CD4-positive, alpha-beta T cell (primary cell): Measurements from ENCODE around the gene ANKS1B. TPM values are rescaled to one million over a fixed set of nuclear protein-coding genes. Genes with fewer than 3 reads are reported as not detected.

Source experiments
- ATAC-seq: fragments of 200-7000 bp; cut with Tn5 transposase; one replicate; pipeline ENCODE4 v1.10.0; 2022; ENCODE audit warnings: mild to moderate bottlenecking; ENCODE audit not compliant: poor library complexity
- CTCF ChIA-PET: fragments of 350-600 bp; sonication (Branson Sonifier 250); formaldehyde crosslinking; loops from one replicate; lab custom pipeline; 2021; ENCODE audit warnings: antibody characterized with exemption, inconsistent platforms; lab: Charles Lee
- POLR2A ChIA-PET: fragments of 350-600 bp; sonication (Branson Sonifier 250); formaldehyde crosslinking; loops from one replicate; lab custom pipeline; 2021; ENCODE audit warnings: antibody characterized with exemption, inconsistent platforms; lab: Charles Lee
- DNase-seq, 14 experiments: peaks; one replicate each; pipeline ENCODE4 v3.0.0-alpha.2; 2013 to 2020; ENCODE audit warnings: mixed read lengths in 2 of 14
- H3K27ac ChIP-seq, 2 donors: one replicate each; pipeline versions ENCODE4 v1.5.1 to v1.7.0; 2013; ENCODE audit warnings: low read length in 2 of 2, low read depth in 1 of 2, mild to moderate bottlenecking in 1 of 2
- H3K27me3 ChIP-seq, 2 experiments: 1 replicate in 1 of 2; 2 replicates in 1 of 2; pipeline versions ENCODE4 v1.6.1 to v1.7.0; 2013; ENCODE audit warnings: low read length in 2 of 2, control low read depth in 1 of 2, mild to moderate bottlenecking in 1 of 2, moderate library complexity in 1 of 2; ENCODE audit not compliant: insufficient read depth in 2 of 2, control insufficient read depth in 1 of 2
- H3K36me3 ChIP-seq: one replicate; pipeline ENCODE4 v1.6.1; 2013; ENCODE audit warnings: low read length, control low read depth; ENCODE audit not compliant: insufficient read depth
- H3K4me1 ChIP-seq: one replicate; pipeline ENCODE4 v1.6.1; 2013; ENCODE audit warnings: low read length, control low read depth; ENCODE audit not compliant: insufficient read depth
- H3K4me3 ChIP-seq: one replicate; pipeline ENCODE4 v1.5.1; 2013; ENCODE audit warnings: mild to moderate bottlenecking, low read length, moderate library complexity
- H3K9me3 ChIP-seq, 2 experiments: 1 replicate in 1 of 2; 2 replicates in 1 of 2; pipeline versions ENCODE4 v1.6.1 to v1.7.0; 2013; ENCODE audit warnings: low read length in 2 of 2, mild to moderate bottlenecking in 2 of 2, control low read depth in 1 of 2, moderate library complexity in 1 of 2; ENCODE audit not compliant: control insufficient read depth in 1 of 2, insufficient read depth in 1 of 2
- H3K27ac Mint-ChIP-seq: one replicate; pipeline ENCODE4 v1.8.0; 2020; ENCODE audit warnings: mixed read lengths
- H3K27me3 Mint-ChIP-seq: one replicate; pipeline ENCODE4 v1.8.0; 2021; ENCODE audit warnings: mixed read lengths
- H3K36me3 Mint-ChIP-seq: one replicate; pipeline ENCODE4 v1.8.0; 2021; ENCODE audit warnings: low read depth, mixed read lengths
- H3K4me1 Mint-ChIP-seq: one replicate; pipeline ENCODE4 v1.8.0; 2021; ENCODE audit warnings: low read depth, mixed read lengths
- H3K4me3 Mint-ChIP-seq: one replicate; pipeline ENCODE4 v1.8.0; 2020; ENCODE audit warnings: mild to moderate bottlenecking, mixed read lengths
- H3K9me3 Mint-ChIP-seq: one replicate; pipeline ENCODE4 v1.8.0; 2020; ENCODE audit warnings: mixed read lengths
- CTCF ChIP-seq: fragments of 200-600 bp; IDR thresholded peaks from one replicate; pipeline ENCODE4 v1.8.0; 2022; ENCODE audit warnings: antibody characterized with exemption, mild to moderate bottlenecking
- intact Hi-C, 2 experiments: fragments of 100-400 bp; cut with DNase I in 1 of 2; cut with micrococcal nuclease in 1 of 2; formaldehyde crosslinking; loops; one replicate each; pipeline versions ENCODE4 v1.15.1 to v1.9.0; 2023 to 2025; cut with DNase I, micrococcal nuclease
- total RNA-seq, 174 experiments: library from RNA in 2 of 174; stranded (reverse) in 2 of 174; gene quantifications; one replicate each; pipeline ENCODE4 v1.2.3 and lab custom pipeline; 2021 to 2026

ANKS1B gene
- total RNA-seq, 2 experiments from 2014 or later: 0.16 to 1.1 TPM

GRCh38 chr12:99259040-99259934 lies 725.4 kb downstream of the ANKS1B start:
- no peaks in the 10 kb centered on the region for H3K9me3 ChIP-seq
- H3K36me3 Mint-ChIP-seq: no peaks in the 10 kb centered on the region
- ATAC-seq: no peak
- POLR2A ChIA-PET: no interaction called here
- H3K27ac ChIP-seq: no peak overlapping the region
- no peaks in the 10 kb centered on the region for H3K27me3 Mint-ChIP-seq
- no peak overlapping the region for H3K4me3 Mint-ChIP-seq
- no peaks in the 10 kb centered on the region for H3K4me1 ChIP-seq
- DNase-seq: no peak
- H3K27me3 ChIP-seq: no peaks in the 10 kb centered on the region
- CTCF ChIA-PET: interaction anchor here (2.1 kb wide), 1 partner anchor 10 kb away, joined by 7 read pairs; no protein-coding TSS in a partner anchor
- peaks cover 10% of the 10 kb centered on the region for H3K9me3 Mint-ChIP-seq
- no peak overlapping the region for H3K4me3 ChIP-seq
- intact Hi-C loops: no loop called here
- no peak for TF ChIP-seq CTCF
- H3K36me3 ChIP-seq: no peaks in the 10 kb centered on the region
- no peaks in the 10 kb centered on the region for H3K4me1 Mint-ChIP-seq
- H3K27ac Mint-ChIP-seq: no peak overlapping the region

GRCh38 chr12:99257672-99258071 lies 727.1 kb downstream of the ANKS1B start:
- H3K27me3 Mint-ChIP-seq: no peaks in the 10 kb centered on the region
- ATAC-seq (no peak), DNase-seq (no peak)
- Histone ChIP-seq H3K27me3 (no peaks in the 10 kb centered on the region), H3K4me3 (no peak overlapping the region), H3K36me3 (no peaks in the 10 kb centered on the region), H3K9me3 (no peaks in the 10 kb centered on the region), H3K4me1 (no peaks in the 10 kb centered on the region), H3K27ac (no peak overlapping the region)
- ChIA-PET POLR2A (no interaction called here), CTCF (interaction anchor here (2.1 kb wide), 1 partner anchor 8 kb away, joined by 7 read pairs; no protein-coding TSS in a partner anchor)
- intact Hi-C loops: no loop called here
- H3K27ac Mint-ChIP-seq: no peak overlapping the region
- no peaks in the 10 kb centered on the region for H3K36me3 Mint-ChIP-seq
- no peak overlapping the region for H3K4me3 Mint-ChIP-seq
- no peak for TF ChIP-seq CTCF
- H3K4me1 Mint-ChIP-seq: no peaks in the 10 kb centered on the region
- peaks cover 13% of the 10 kb centered on the region for H3K9me3 Mint-ChIP-seq

GRCh38 chr12:99253068-99253467 lies 731.7 kb downstream of the ANKS1B start:
- Histone ChIP-seq H3K27ac (no peak overlapping the region), H3K9me3 (no peaks in the 10 kb centered on the region), H3K36me3 (no peaks in the 10 kb centered on the region), H3K4me1 (no peaks in the 10 kb centered on the region), H3K4me3 (no peak overlapping the region), H3K27me3 (no peaks in the 10 kb centered on the region)
- DNase-seq: no peak
- Mint-ChIP-seq H3K9me3 (peaks cover 9% of the 10 kb centered on the region), H3K4me3 (no peak overlapping the region), H3K4me1 (no peaks in the 10 kb centered on the region), H3K27me3 (no peaks in the 10 kb centered on the region), H3K27ac (no peak overlapping the region), H3K36me3 (no peaks in the 10 kb centered on the region)
- ChIA-PET POLR2A (no interaction called here), CTCF (no interaction called here)
- intact Hi-C loops: no loop called here
- TF ChIP-seq CTCF: no peak
- no peak for ATAC-seq
